LoVo (cell line): ENCODE data around the gene VAC14.
A peak's percentile ranks its signal among the peaks of the same experiment; 100 is the strongest.

Experiments used
- DNase-seq: peaks from one replicate; pipeline ENCODE4 v3.0.0-alpha.2; 2016; ENCODE audit warnings: low spot score

The VAC14 gene

GRCh38 chr16:70692873-70693671, 107.9 kb downstream of the VAC14 start:
- no peak for DNase-seq

GRCh38 chr16:70692130-70692872, 108.7 kb downstream of the VAC14 start:
- DNase-seq, result no peak

GRCh38 chr16:70691223-70692129, 109.5 kb downstream of the VAC14 start:
- no peak for DNase-seq

GRCh38 chr16:70689970-70690891, 110.7 kb downstream of the VAC14 start:
- no peak for DNase-seq

GRCh38 chr16:70689035-70689969, 111.7 kb downstream of the VAC14 start:
- peak; percentile 19 for DNase-seq

GRCh38 chr16:70688246-70688742, 112.7 kb downstream of the VAC14 start:
- no peak for DNase-seq

- no peak for DNase-seq
Observed at GRCh38 chr16:70687671-70688245, 113.2 kb downstream of the VAC14 start.

GRCh38 chr16:70687102-70687511, 113.9 kb downstream of the VAC14 start:
- no peak for DNase-seq

- no peak for DNase-seq
Observed at GRCh38 chr16:70686376-70687101, 114.4 kb downstream of the VAC14 start.

GRCh38 chr16:70685938-70686375, 115.0 kb downstream of the VAC14 start, which contains the start of gene MTSS2:
Gene MTSS2, minus strand, starts transcription at chr16:70686053. Its CDS starts 262 bp downstream, at chr16:70685791.
- DNase-seq, result peak; percentile 72

GRCh38 chr16:70685061-70685937, 115.7 kb downstream of the VAC14 start:
- DNase-seq, result peak; percentile 12

- DNase-seq, result no peak
Observed at GRCh38 chr16:70684146-70685060, 116.6 kb downstream of the VAC14 start.

GRCh38 chr16:70683146-70683944, 117.6 kb downstream of the VAC14 start:
- DNase-seq, result no peak

GRCh38 chr16:70682239-70683145, 118.5 kb downstream of the VAC14 start:
- DNase-seq, result no peak
